Muscle layer of duodenum (tissue), 2 donors: Measurements from ENCODE around the gene EHD4.
A peak's percentile ranks its signal among the peaks of the same experiment; 100 is the strongest.

Experiments used
- H3K27ac ChIP-seq: one replicate; pipeline ENCODE4 v1.7.0; 2013; ENCODE audit warnings: mild to moderate bottlenecking, low read length
- H3K27me3 ChIP-seq: one replicate; pipeline ENCODE4 v1.7.0; 2013; ENCODE audit warnings: low read depth, mild to moderate bottlenecking, control low read depth, low read length
- H3K36me3 ChIP-seq, 2 donors: one replicate each; pipeline ENCODE4 v1.7.0; 2013; ENCODE audit warnings: low read length in 2 of 2, control low read depth in 1 of 2, mild to moderate bottlenecking in 1 of 2; ENCODE audit not compliant: insufficient read depth in 2 of 2, control insufficient read depth in 1 of 2
- H3K4me1 ChIP-seq, 2 donors: one replicate each; pipeline ENCODE4 v1.7.0; 2013; ENCODE audit warnings: low read length in 2 of 2, mild to moderate bottlenecking in 2 of 2, control low read depth in 1 of 2, moderate library complexity in 1 of 2; ENCODE audit not compliant: insufficient read depth in 2 of 2, control insufficient read depth in 1 of 2
- H3K4me3 ChIP-seq, 2 donors: one replicate each; pipeline ENCODE4 v1.7.0; 2013; ENCODE audit warnings: low read length in 2 of 2, low read depth in 1 of 2, mild to moderate bottlenecking in 1 of 2
- H3K9me3 ChIP-seq, 2 donors: one replicate each; pipeline ENCODE4 v1.7.0; 2013; ENCODE audit warnings: low read length in 2 of 2, control low read depth in 1 of 2, mild to moderate bottlenecking in 1 of 2; ENCODE audit not compliant: control insufficient read depth in 1 of 2
- donor health status: healthy.

The EHD4 gene

DNA sequence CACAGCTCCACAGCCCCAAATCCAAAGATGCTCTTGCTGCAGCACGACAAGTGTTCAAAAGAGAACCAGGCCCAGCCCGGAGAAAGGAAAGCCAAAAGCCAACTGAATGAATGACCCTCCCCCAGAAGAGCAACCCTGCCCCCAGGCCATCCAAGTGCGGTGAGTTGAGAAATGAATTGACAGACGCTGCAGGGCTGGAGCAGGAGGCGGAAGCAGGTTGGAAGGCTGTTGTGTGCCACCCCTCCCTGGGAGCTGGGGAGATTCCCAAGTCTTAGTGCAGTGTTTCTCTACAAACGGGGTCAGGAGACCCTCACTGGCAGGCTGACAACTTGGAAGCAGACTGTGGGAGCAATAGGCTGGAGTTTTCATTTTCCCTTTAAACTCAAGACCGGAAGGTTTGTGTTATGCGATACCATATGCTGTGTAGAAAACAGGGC, 75.0 kb downstream of the EHD4 start:
- Histone ChIP-seq H3K9me3 (no peaks in the 10 kb centered on the region), H3K27me3 (no peaks in the 10 kb centered on the region), H3K4me3 (no peak overlapping the region), H3K4me1 (peaks cover 4 to 24% of the 10 kb centered on the region in 2 donors), H3K27ac (no peak overlapping the region), H3K36me3 (peaks cover 4 to 13% of the 10 kb centered on the region in 2 donors)

DNA sequence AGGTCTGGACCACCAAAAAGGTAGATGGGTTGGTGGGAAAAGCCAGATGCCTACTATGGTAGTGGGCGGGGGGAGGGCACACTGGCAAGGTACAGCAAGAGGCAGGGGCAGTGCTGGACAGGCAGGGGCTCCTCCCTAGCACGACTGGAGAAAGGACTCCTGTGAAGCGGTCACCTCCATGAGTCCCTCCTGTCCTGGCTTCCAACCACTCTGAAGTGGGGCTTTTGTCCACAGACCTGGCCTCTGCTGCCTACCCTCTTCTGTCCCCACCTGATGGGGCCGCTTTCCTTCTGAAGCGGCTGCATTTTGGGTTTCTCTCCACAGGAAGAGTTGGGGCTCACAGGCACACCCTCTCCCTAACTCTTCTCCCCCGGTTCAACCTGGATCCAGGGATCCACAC, 75.8 kb downstream of the EHD4 start:
- Histone ChIP-seq H3K4me1 (peaks cover 4 to 28% of the 10 kb centered on the region in 2 donors), H3K4me3 (no peak overlapping the region), H3K9me3 (no peaks in the 10 kb centered on the region), H3K36me3 (peaks cover 4 to 13% of the 10 kb centered on the region in 2 donors), H3K27ac (no peak overlapping the region), H3K27me3 (no peaks in the 10 kb centered on the region)

- Histone ChIP-seq H3K4me1 (peaks cover 4 to 28% of the 10 kb centered on the region in 2 donors), H3K27ac (no peak overlapping the region)
Observed at GRCh38 chr15:41895957-41896356, 76.4 kb downstream of the EHD4 start.

GRCh38 chr15:41895491-41895890, 76.9 kb downstream of the EHD4 start:
- no peaks in the 10 kb centered on the region for H3K9me3 ChIP-seq
- no peaks in the 10 kb centered on the region for H3K27me3 ChIP-seq
- H3K4me1 ChIP-seq, result peaks cover 4 to 28% of the 10 kb centered on the region in 2 donors
- no peak overlapping the region for H3K4me3 ChIP-seq
- H3K27ac ChIP-seq, result no peak overlapping the region
- peaks cover 0 to 8% of the 10 kb centered on the region in 2 donors for H3K36me3 ChIP-seq

More at GRCh38 chr15:41895957-41896356, 76.4 kb downstream of the EHD4 start:
- H3K36me3 ChIP-seq, result peaks cover 3 to 13% of the 10 kb centered on the region in 2 donors
- H3K9me3 ChIP-seq, result no peaks in the 10 kb centered on the region
- no peaks in the 10 kb centered on the region for H3K27me3 ChIP-seq
- H3K4me3 ChIP-seq, result no peak overlapping the region

DNA sequence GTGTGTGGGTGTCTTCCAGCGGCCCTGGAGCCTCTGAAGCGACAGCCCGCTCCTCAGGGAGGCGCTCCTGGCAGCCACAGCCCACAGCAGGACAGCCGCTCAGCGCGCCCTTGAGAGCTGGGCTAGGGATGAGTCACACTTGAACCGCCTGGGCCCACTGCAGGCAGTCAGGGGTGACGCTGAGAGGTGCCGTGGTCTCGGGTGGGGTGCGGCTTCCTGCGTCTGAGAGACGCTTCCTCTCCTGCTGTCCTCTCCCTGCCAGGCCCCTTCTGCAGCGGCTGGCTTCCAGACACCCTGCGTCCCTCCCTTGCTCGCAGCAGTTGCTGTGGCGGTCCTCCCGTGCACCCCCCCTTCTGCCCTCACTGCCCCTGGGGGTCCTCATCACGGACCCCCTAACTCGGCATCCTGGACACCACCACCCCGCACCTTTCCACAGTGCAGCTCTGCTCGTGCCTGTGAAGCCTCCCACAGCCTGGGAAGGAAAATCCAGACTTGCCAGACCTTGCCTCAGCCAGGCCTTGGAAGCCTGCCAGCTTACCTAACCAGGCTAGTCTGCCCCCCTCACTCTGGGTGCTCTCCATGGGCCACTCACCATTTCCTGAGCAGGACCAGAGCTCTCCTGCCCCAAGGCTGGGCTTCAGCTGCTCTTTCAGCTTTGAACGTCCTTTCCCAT, 77.4 kb downstream of the EHD4 start:
- H3K27ac ChIP-seq, result no peak overlapping the region

GRCh38 chr15:41894251-41894790, 78.0 kb downstream of the EHD4 start:
- Histone ChIP-seq H3K4me1 (peaks cover 4 to 28% of the 10 kb centered on the region in 2 donors), H3K4me3 (peak overlapping the region in 1 of 2 donors; percentile 40), H3K27me3 (no peaks in the 10 kb centered on the region), H3K9me3 (no peaks in the 10 kb centered on the region), H3K36me3 (no peaks in the 10 kb centered on the region), H3K27ac (no peak overlapping the region)

More for the DNA sequence above, 77.4 kb downstream of the EHD4 start:
- Histone ChIP-seq H3K36me3 (peaks cover 0 to 5% of the 10 kb centered on the region in 2 donors), H3K4me3 (peak overlapping the region in 1 of 2 donors; percentile 40), H3K27me3 (no peaks in the 10 kb centered on the region), H3K4me1 (peaks cover 4 to 28% of the 10 kb centered on the region in 2 donors), H3K9me3 (no peaks in the 10 kb centered on the region)

GRCh38 chr15:41893422-41894250, 78.7 kb downstream of the EHD4 start, which contains the start of gene SPTBN5:
Gene SPTBN5 (minus strand): TSS chr15:41894053. CDS start chr15:41893497, 556 bp downstream.
- no peaks in the 10 kb centered on the region for H3K36me3 ChIP-seq
- peaks cover 4 to 28% of the 10 kb centered on the region in 2 donors for H3K4me1 ChIP-seq
- H3K27ac ChIP-seq, result no peak within 1 kb of the TSS
- H3K27me3 ChIP-seq, result no peaks in the 10 kb centered on the region
- H3K9me3 ChIP-seq, result no peaks in the 10 kb centered on the region
- peak within 1 kb of the TSS in 1 of 2 donors; percentile 40 for H3K4me3 ChIP-seq

GRCh38 chr15:41892621-41893421, 79.5 kb downstream of the EHD4 start:
- Histone ChIP-seq H3K27me3 (no peaks in the 10 kb centered on the region), H3K4me1 (peaks cover 4 to 28% of the 10 kb centered on the region in 2 donors), H3K36me3 (no peaks in the 10 kb centered on the region), H3K27ac (no peak overlapping the region), H3K9me3 (no peaks in the 10 kb centered on the region), H3K4me3 (no peak overlapping the region)

GRCh38 chr15:41891946-41892345, 80.4 kb downstream of the EHD4 start:
- Histone ChIP-seq H3K27ac (no peak overlapping the region), H3K9me3 (no peaks in the 10 kb centered on the region), H3K4me3 (no peak overlapping the region), H3K4me1 (peaks cover 4 to 28% of the 10 kb centered on the region in 2 donors), H3K36me3 (no peaks in the 10 kb centered on the region), H3K27me3 (no peaks in the 10 kb centered on the region)

DNA sequence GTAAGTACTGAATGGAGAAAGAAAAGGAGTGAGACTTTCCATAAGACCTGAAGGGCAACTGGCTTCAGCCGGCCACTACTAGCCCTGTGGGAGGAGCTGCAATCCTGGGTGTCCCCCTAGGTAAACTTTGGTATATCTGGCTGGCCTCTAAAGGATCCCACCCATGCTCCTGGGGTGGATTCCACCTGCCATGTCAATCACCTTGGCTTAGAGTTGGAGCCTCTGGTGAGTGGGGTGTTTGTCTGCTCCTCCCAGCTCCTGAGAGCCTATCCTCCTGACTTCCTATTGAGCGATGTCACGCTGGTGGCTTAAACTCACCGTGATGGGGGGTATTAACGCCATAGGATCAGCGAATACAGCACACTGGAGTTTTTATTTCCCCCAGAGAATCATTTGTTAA, 81.1 kb downstream of the EHD4 start:
- Histone ChIP-seq H3K4me1 (peaks cover 4 to 28% of the 10 kb centered on the region in 2 donors), H3K9me3 (no peaks in the 10 kb centered on the region), H3K27me3 (no peaks in the 10 kb centered on the region), H3K36me3 (no peaks in the 10 kb centered on the region), H3K4me3 (no peak overlapping the region), H3K27ac (no peak overlapping the region)
